ENCODE data around the gene EPS8L1. TPM values are rescaled to one million over a fixed set of nuclear protein-coding genes. Genes with fewer than 3 reads are reported as not detected.

The EPS8L1 gene
- total RNA-seq, 1 donor from 2014 or later = 180 TPM

GRCh38 chr19:55091955-55092354 is 16.3 kb downstream of the EPS8L1 start:
- no peaks in the 10 kb centered on the region for H3K27me3 ChIP-seq
- no peak for TF ChIP-seq CTCF (IDR thresholded peaks at IDR 0.05)
- no peak for TF ChIP-seq POLR2A (IDR thresholded peaks at IDR 0.05)
- TF ChIP-seq POLR2AphosphoS5 (IDR thresholded peaks at IDR 0.05; ENCODE audit: insufficient read depth in 1 of 2, low read depth in 1 of 2) = no peak
- H3K9me3 ChIP-seq = no peaks in the 10 kb centered on the region
- H3K4me3 ChIP-seq = no peak overlapping the region
- no peak overlapping the region for H3K27ac ChIP-seq
- intact Hi-C loops (cut with DNase I) = no loop called here
- no peak for DNase-seq (ENCODE audit: extremely low spot score in 2 of 2)
- peaks cover 4 to 51% of the 10 kb centered on the region in 2 donors for H3K36me3 ChIP-seq
- H3K4me1 ChIP-seq = peaks cover 19% of the 10 kb centered on the region

GRCh38 chr19:55092423-55093318 is 17.0 kb downstream of the EPS8L1 start:
- H3K9me3 ChIP-seq = no peaks in the 10 kb centered on the region
- H3K4me3 ChIP-seq = no peak overlapping the region
- no peak for TF ChIP-seq CTCF (IDR thresholded peaks at IDR 0.05)
- TF ChIP-seq POLR2AphosphoS5 (IDR thresholded peaks at IDR 0.05; ENCODE audit: insufficient read depth in 1 of 2, low read depth in 1 of 2) = no peak
- no peak overlapping the region for H3K27ac ChIP-seq
- no peaks in the 10 kb centered on the region for H3K27me3 ChIP-seq
- peaks cover 4 to 51% of the 10 kb centered on the region in 2 donors for H3K36me3 ChIP-seq
- intact Hi-C loops (cut with DNase I) = no loop called here
- no peak for DNase-seq (ENCODE audit: extremely low spot score in 2 of 2)
- H3K4me1 ChIP-seq = peaks cover 11% of the 10 kb centered on the region

GRCh38 chr19:55094456-55095259 is 19.0 kb downstream of the EPS8L1 start:
- no peak overlapping the region for H3K4me3 ChIP-seq
- H3K27me3 ChIP-seq = no peaks in the 10 kb centered on the region
- H3K4me1 ChIP-seq = no peaks in the 10 kb centered on the region
- TF ChIP-seq POLR2AphosphoS5 (IDR thresholded peaks at IDR 0.05; ENCODE audit: insufficient read depth in 1 of 2, low read depth in 1 of 2) (no peak), POLR2A (IDR thresholded peaks at IDR 0.05) (no peak), CTCF (IDR thresholded peaks at IDR 0.05) (no peak)
- intact Hi-C loops (cut with DNase I) = no loop called here
- no peak for DNase-seq (ENCODE audit: extremely low spot score in 2 of 2)
- H3K9me3 ChIP-seq = no peaks in the 10 kb centered on the region
- H3K36me3 ChIP-seq = peaks cover 4 to 62% of the 10 kb centered on the region in 2 donors
- no peak overlapping the region for H3K27ac ChIP-seq

- no peak overlapping the region for H3K27ac ChIP-seq
- intact Hi-C loops (cut with DNase I) = no loop called here
- TF ChIP-seq CTCF (IDR thresholded peaks at IDR 0.05) (no peak), POLR2AphosphoS5 (IDR thresholded peaks at IDR 0.05; ENCODE audit: insufficient read depth in 1 of 2, low read depth in 1 of 2) (no peak), POLR2A (IDR thresholded peaks at IDR 0.05) (no peak)
- peaks cover 4 to 58% of the 10 kb centered on the region in 2 donors for H3K36me3 ChIP-seq
- DNase-seq (ENCODE audit: extremely low spot score in 2 of 2) = no peak
- H3K4me3 ChIP-seq = no peak overlapping the region
- no peaks in the 10 kb centered on the region for H3K27me3 ChIP-seq
- no peaks in the 10 kb centered on the region for H3K9me3 ChIP-seq
- no peaks in the 10 kb centered on the region for H3K4me1 ChIP-seq
Observed at GRCh38 chr19:55095260-55096060, 19.8 kb downstream of the EPS8L1 start.
